ENCODE results near the gene FAM200C.

The FAM200C gene

GRCh38 chr5:160375166-160375565 lies 24.7 kb downstream of the FAM200C start:
- no peak overlapping the region for H3K27ac ChIP-seq (ENCODE audit: low read depth, low read length)
- TF ChIP-seq EZH2phosphoT487 (conservative IDR thresholded peaks at IDR 0.05; ENCODE audit: low read length), result no peak
- TF ChIP-seq, protein P1, sequence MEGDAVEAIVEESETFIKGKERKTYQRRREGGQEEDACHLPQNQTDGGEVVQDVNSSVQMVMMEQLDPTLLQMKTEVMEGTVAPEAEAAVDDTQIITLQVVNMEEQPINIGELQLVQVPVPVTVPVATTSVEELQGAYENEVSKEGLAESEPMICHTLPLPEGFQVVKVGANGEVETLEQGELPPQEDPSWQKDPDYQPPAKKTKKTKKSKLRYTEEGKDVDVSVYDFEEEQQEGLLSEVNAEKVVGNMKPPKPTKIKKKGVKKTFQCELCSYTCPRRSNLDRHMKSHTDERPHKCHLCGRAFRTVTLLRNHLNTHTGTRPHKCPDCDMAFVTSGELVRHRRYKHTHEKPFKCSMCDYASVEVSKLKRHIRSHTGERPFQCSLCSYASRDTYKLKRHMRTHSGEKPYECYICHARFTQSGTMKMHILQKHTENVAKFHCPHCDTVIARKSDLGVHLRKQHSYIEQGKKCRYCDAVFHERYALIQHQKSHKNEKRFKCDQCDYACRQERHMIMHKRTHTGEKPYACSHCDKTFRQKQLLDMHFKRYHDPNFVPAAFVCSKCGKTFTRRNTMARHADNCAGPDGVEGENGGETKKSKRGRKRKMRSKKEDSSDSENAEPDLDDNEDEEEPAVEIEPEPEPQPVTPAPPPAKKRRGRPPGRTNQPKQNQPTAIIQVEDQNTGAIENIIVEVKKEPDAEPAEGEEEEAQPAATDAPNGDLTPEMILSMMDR (IDR thresholded peaks at IDR 0.05; ENCODE audit: insufficient read depth, low read length, poor library complexity, severe bottlenecking), result no peak
- no peaks in the 10 kb centered on the region for H3F3A ChIP-seq (ENCODE audit: insufficient read depth)
- no peak overlapping the region for H2AFZ ChIP-seq (ENCODE audit: low read depth, low read length, severe bottlenecking)
- no peaks in the 10 kb centered on the region for H3K27me3 ChIP-seq (ENCODE audit: low read length)
- no peaks in the 10 kb centered on the region for H3K36me3 ChIP-seq (ENCODE audit: low read length)
- no peaks in the 10 kb centered on the region for H3K79me2 ChIP-seq (ENCODE audit: insufficient read depth, low read length)
- H3K9me2 ChIP-seq (replicated peaks; ENCODE audit: insufficient read depth, low read length), result no peaks in the 10 kb centered on the region
- H3K9ac ChIP-seq (ENCODE audit: low read length), result no peak overlapping the region
- no peaks in the 10 kb centered on the region for H4K20me1 ChIP-seq (ENCODE audit: low read depth, low read length)
- no peak overlapping the region for H3K4me3 ChIP-seq (ENCODE audit: insufficient read depth, low read length, poor library complexity, severe bottlenecking)
- no peaks in the 10 kb centered on the region for H3K9me3 ChIP-seq (ENCODE audit: insufficient read depth, low read length)
- H3K4me2 ChIP-seq (ENCODE audit: low read depth, low read length, poor library complexity, severe bottlenecking), result no peak overlapping the region

GRCh38 chr5:160371294-160371693 lies 28.6 kb downstream of the FAM200C start:
- no peak overlapping the region for H3K9ac ChIP-seq (ENCODE audit: low read length)
- TF ChIP-seq, protein P1 (IDR thresholded peaks at IDR 0.05; ENCODE audit: insufficient read depth, low read length, poor library complexity, severe bottlenecking), result no peak
- TF ChIP-seq EZH2phosphoT487 (conservative IDR thresholded peaks at IDR 0.05; ENCODE audit: low read length), result no peak
- H3F3A ChIP-seq (ENCODE audit: insufficient read depth), result no peaks in the 10 kb centered on the region
- no peaks in the 10 kb centered on the region for H4K20me1 ChIP-seq (ENCODE audit: low read depth, low read length)
- H3K9me3 ChIP-seq (ENCODE audit: insufficient read depth, low read length), result no peaks in the 10 kb centered on the region
- H3K4me3 ChIP-seq (ENCODE audit: insufficient read depth, low read length, poor library complexity, severe bottlenecking), result no peak overlapping the region
- H2AFZ ChIP-seq (ENCODE audit: low read depth, low read length, severe bottlenecking), result no peak overlapping the region
- H3K36me3 ChIP-seq (ENCODE audit: low read length), result no peaks in the 10 kb centered on the region
- no peak overlapping the region for H3K27ac ChIP-seq (ENCODE audit: low read depth, low read length)
- no peaks in the 10 kb centered on the region for H3K9me2 ChIP-seq (replicated peaks; ENCODE audit: insufficient read depth, low read length)
- no peak overlapping the region for H3K4me2 ChIP-seq (ENCODE audit: low read depth, low read length, poor library complexity, severe bottlenecking)
- no peaks in the 10 kb centered on the region for H3K79me2 ChIP-seq (ENCODE audit: insufficient read depth, low read length)
- H3K27me3 ChIP-seq (ENCODE audit: low read length), result no peaks in the 10 kb centered on the region

DNA sequence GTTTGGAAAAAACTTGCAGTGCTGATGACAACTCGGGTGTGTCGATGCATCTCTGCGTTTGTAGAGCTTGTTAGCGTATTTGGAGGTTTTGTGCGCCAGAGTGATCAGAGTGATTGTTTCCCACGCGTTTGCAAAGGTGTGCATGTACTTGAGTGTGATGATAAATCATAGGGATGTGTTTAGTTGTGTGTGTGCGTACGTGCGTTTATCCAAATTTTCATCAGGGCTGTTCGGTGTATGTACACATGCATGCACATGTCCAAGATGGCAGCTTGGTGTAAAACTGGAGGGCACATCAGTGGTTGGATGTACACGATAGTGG lies 29.2 kb downstream of the FAM200C start:
- Histone ChIP-seq H3K4me2 (ENCODE audit: low read depth, low read length, poor library complexity, severe bottlenecking) (no peak overlapping the region), H3K9ac (ENCODE audit: low read length) (no peak overlapping the region), H3K9me3 (ENCODE audit: insufficient read depth, low read length) (no peaks in the 10 kb centered on the region)

More for the DNA sequence above, 29.2 kb downstream of the FAM200C start:
- H3F3A ChIP-seq (ENCODE audit: insufficient read depth), result no peaks in the 10 kb centered on the region
- H4K20me1 ChIP-seq (ENCODE audit: low read depth, low read length), result no peaks in the 10 kb centered on the region
- H3K27ac ChIP-seq (ENCODE audit: low read depth, low read length), result no peak overlapping the region
- no peaks in the 10 kb centered on the region for H3K36me3 ChIP-seq (ENCODE audit: low read length)
- H3K4me3 ChIP-seq (ENCODE audit: insufficient read depth, low read length, poor library complexity, severe bottlenecking), result no peak overlapping the region
- H3K79me2 ChIP-seq (ENCODE audit: insufficient read depth, low read length), result no peaks in the 10 kb centered on the region
- no peak overlapping the region for H2AFZ ChIP-seq (ENCODE audit: low read depth, low read length, severe bottlenecking)
- TF ChIP-seq, protein P1 (IDR thresholded peaks at IDR 0.05; ENCODE audit: insufficient read depth, low read length, poor library complexity, severe bottlenecking), result no peak
- TF ChIP-seq EZH2phosphoT487 (conservative IDR thresholded peaks at IDR 0.05; ENCODE audit: low read length), result no peak
- no peaks in the 10 kb centered on the region for H3K9me2 ChIP-seq (replicated peaks; ENCODE audit: insufficient read depth, low read length)
- no peaks in the 10 kb centered on the region for H3K27me3 ChIP-seq (ENCODE audit: low read length)

All from SU-DHL-6 (cell line).